WERI-Rb-1 (cell line): Measurements from ENCODE around the gene IQSEC3.

Experiments used
- DNase-seq: peaks from one replicate; pipeline ENCODE4 v3.0.0-alpha.2; 2020
- H3K27ac ChIP-seq: fragments of 250-450 bp; sonication (Bioruptor Pico); 2 replicates; pipeline ENCODE4 v1.5.1; 2020; ENCODE audit warnings: mild to moderate bottlenecking, moderate library complexity
- H3K27me3 ChIP-seq: fragments of 250-450 bp; sonication (Bioruptor Pico); 2 replicates; pipeline ENCODE4 v1.5.1; 2021; ENCODE audit warnings: mild to moderate bottlenecking, low read depth, moderate library complexity; ENCODE audit not compliant: insufficient read depth, severe bottlenecking
- H3K36me3 ChIP-seq: fragments of 250-450 bp; sonication (Bioruptor Pico); 2 replicates; pipeline ENCODE4 v1.5.1; 2020; ENCODE audit warnings: mild to moderate bottlenecking, moderate library complexity
- H3K4me3 ChIP-seq: 2 replicates; pipeline ENCODE4 v1.5.1; 2011; ENCODE audit warnings: low read depth, mild to moderate bottlenecking, control low read depth, low read length
- H3K9me3 ChIP-seq: fragments of 250-450 bp; sonication (Bioruptor Pico); 2 replicates; pipeline ENCODE4 v1.5.1; 2021; ENCODE audit warnings: mild to moderate bottlenecking, moderate library complexity; ENCODE audit not compliant: severe bottlenecking
- CTCF ChIP-seq: IDR thresholded peaks from 2 replicates; pipeline ENCODE4 v1.5.1; 2011; ENCODE audit warnings: low read depth, mild to moderate bottlenecking, control low read depth, inconsistent platforms, low read length

IQSEC3 gene

DNA sequence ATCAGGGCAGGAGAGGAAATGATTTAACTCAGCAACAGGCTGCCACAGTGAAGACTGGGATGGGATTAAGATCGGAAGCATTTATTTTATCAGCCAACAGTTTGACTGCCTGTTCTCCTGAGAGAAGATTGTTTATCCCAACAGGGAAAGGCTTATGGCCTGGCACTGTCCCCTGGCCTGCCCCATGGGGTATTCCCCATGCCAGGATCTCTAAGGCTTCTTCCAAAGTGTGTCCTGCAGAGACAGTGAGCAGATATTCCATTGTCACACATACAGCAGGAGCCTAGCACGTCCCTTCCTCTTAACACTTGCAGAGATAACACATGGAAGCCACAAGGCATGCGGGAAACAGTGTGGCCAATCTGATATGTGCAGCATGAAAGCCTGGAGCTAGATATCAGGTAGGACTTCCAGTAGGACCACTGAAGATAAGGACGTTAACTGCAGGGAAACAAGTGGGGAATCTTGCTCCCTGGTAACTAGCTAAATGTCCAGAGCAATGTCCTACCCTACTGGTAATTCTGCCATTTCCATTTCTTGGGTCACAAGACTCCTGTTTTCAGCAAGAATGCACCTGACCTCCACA is 48.2 kb downstream of the IQSEC3 start:
- DNase-seq, result peak; percentile 42
- no peak overlapping the region for H3K27ac ChIP-seq

GRCh38 chr12:115518-115917 is 49.0 kb downstream of the IQSEC3 start:
- H3K27me3 ChIP-seq, result no peaks in the 10 kb centered on the region
- no peaks in the 10 kb centered on the region for H3K36me3 ChIP-seq
- no peak overlapping the region for H3K27ac ChIP-seq
- no peak for TF ChIP-seq CTCF
- DNase-seq, result no peak
- H3K4me3 ChIP-seq, result no peak overlapping the region
- H3K9me3 ChIP-seq, result no peaks in the 10 kb centered on the region

More for the DNA sequence above, 48.2 kb downstream of the IQSEC3 start:
- H3K27me3 ChIP-seq, result no peaks in the 10 kb centered on the region
- H3K9me3 ChIP-seq, result no peaks in the 10 kb centered on the region
- H3K4me3 ChIP-seq, result no peak overlapping the region
- no peak for TF ChIP-seq CTCF
- no peaks in the 10 kb centered on the region for H3K36me3 ChIP-seq

DNA sequence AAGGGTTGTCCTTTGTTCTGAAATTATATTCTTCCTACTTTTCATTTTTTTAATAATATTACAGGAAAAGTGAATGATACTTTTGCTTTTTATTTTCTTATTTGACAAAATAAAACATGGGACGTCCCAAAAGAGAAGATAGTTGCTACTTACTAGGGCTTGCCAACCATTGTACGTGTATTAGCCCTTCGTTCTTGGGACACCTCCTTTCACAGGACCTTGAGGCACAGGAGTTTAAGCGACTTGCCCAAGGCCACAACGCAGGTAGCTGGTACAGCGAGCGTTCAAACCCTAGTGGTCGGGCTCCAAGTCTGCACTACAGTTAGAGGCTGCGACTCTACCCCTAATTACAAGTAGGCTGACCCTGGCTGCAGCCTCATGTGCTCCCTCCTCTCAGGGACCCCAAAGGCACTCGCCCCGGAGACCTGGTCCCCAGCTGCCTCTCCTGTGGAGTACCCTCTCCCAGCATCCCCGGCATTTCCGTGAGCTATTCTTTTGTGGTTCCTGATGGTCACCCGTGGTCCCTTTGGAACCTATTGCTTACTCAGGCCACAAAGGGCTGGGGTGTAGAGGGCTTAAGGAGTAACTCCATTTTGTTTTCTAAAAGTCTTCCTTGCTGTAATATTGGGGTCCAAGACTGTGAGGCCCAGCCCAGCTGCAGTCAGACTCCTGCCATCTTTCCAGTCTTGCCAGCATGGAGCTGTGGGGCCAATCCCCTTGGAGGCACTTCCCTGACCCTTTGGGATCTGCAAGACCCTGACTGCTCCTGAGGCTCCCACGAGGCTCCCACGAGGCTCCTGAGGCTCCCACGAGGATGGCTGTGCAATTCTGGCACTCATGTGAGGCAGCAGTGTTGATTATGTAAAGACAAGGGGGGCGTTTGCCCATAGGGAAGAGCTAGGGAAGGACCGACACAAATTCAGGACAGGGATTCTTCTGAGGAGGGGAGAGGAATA is 49.7 kb downstream of the IQSEC3 start:
- no peak for TF ChIP-seq CTCF
- H3K27me3 ChIP-seq, result no peaks in the 10 kb centered on the region
- DNase-seq, result no peak
- no peaks in the 10 kb centered on the region for H3K36me3 ChIP-seq
- H3K4me3 ChIP-seq, result no peak overlapping the region
- no peaks in the 10 kb centered on the region for H3K9me3 ChIP-seq
- H3K27ac ChIP-seq, result no peak overlapping the region

- no peaks in the 10 kb centered on the region for H3K27me3 ChIP-seq
- DNase-seq, result no peak
Measured at GRCh38 chr12:117311-117710, 50.7 kb downstream of the IQSEC3 start.

GRCh38 chr12:117816-118345 is 51.3 kb downstream of the IQSEC3 start:
- H3K9me3 ChIP-seq, result no peaks in the 10 kb centered on the region
- peak; percentile 29 for DNase-seq
- no peak overlapping the region for H3K27ac ChIP-seq
- H3K36me3 ChIP-seq, result no peaks in the 10 kb centered on the region
- TF ChIP-seq CTCF, result no peak
- no peak overlapping the region for H3K4me3 ChIP-seq
- H3K27me3 ChIP-seq, result no peaks in the 10 kb centered on the region

More at GRCh38 chr12:117311-117710, 50.7 kb downstream of the IQSEC3 start:
- TF ChIP-seq CTCF, result no peak
- no peak overlapping the region for H3K27ac ChIP-seq
- H3K36me3 ChIP-seq, result no peaks in the 10 kb centered on the region
- H3K9me3 ChIP-seq, result no peaks in the 10 kb centered on the region
- no peak overlapping the region for H3K4me3 ChIP-seq
